NCI-H446 treated with DMSO at 0.1 percent for 48 hours (cell line): Measurements from ENCODE around the gene DDX46.
"Not testable (repeated sequence)": the region's sequence is repeated elsewhere in the genome, so short reads cannot be mapped to it uniquely, and the experiment has no call there.

ENCODE experiments used
- DNase-seq: peaks from one replicate; lab custom pipeline; 2025; lab: John Stamatoyannopoulos, UW

Gene DDX46, protein sequence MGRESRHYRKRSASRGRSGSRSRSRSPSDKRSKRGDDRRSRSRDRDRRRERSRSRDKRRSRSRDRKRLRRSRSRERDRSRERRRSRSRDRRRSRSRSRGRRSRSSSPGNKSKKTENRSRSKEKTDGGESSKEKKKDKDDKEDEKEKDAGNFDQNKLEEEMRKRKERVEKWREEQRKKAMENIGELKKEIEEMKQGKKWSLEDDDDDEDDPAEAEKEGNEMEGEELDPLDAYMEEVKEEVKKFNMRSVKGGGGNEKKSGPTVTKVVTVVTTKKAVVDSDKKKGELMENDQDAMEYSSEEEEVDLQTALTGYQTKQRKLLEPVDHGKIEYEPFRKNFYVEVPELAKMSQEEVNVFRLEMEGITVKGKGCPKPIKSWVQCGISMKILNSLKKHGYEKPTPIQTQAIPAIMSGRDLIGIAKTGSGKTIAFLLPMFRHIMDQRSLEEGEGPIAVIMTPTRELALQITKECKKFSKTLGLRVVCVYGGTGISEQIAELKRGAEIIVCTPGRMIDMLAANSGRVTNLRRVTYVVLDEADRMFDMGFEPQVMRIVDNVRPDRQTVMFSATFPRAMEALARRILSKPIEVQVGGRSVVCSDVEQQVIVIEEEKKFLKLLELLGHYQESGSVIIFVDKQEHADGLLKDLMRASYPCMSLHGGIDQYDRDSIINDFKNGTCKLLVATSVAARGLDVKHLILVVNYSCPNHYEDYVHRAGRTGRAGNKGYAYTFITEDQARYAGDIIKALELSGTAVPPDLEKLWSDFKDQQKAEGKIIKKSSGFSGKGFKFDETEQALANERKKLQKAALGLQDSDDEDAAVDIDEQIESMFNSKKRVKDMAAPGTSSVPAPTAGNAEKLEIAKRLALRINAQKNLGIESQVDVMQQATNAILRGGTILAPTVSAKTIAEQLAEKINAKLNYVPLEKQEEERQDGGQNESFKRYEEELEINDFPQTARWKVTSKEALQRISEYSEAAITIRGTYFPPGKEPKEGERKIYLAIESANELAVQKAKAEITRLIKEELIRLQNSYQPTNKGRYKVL

DNA sequence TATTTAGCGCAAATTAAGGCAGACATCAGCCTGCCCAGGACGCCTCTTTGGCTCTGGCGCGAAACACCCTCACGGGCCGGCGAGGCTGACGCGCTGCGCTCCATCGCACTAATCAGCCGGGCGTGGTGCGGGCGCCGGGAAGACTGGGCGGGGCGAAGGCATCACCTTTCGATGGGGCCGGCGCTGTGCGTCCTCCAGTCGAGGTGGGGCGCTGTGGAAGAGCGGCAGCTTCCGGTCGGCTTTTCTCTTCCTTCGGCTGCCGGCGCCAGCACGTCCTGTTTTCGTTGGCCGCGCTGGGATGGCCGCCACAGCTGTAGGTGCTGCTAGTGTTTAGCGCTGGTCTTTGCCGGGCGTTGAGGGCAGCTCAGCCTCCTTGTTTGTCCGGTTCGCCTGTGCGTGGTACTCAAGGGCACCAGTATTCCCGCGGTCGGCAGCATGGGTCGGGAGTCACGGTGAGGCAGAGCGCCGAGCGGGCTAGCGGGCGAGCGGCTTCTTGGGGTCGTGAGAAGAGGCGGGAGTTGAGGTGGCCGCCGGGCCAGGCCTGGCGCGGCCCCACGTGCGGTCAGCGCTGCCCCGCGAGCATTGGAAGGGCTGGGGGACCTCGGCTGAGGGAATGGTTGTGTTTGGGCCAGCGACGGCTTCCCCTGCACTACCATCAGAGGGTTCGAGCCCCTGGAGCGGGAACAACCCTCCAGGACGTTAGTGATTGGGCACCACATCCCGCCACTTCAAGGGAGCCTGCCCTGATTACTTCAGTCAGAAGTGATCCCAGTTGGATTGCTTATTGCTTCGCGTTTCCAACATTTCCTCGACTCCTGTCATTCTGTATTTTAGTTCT lies at the start of gene DDX46:
Gene DDX46 (plus strand): TSS at position 276 of the 838 bp plus-strand sequence. CDS start 160 bp downstream, at position 436.
- DNase-seq: peak; percentile 83

DNA sequence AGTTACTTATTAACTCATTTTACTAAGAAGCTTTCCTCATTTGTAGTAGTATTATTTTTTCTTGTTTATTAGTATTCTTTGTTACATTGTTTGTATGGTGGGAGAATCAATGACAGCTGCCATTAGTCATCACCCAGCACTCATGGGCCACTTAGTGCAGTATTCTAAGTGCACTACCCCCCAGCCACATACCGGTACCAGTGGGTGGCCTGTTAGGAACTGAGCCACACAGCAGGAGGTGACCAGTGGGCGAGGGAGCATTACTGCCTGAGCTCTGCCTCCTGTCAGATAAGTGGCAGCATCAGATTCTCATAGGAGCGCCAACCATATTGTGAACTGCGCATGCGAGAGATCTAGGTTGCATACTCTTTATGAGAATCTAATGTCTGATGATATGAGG lies 44.5 kb upstream of the DDX46 start:
- DNase-seq: no peak

DNA sequence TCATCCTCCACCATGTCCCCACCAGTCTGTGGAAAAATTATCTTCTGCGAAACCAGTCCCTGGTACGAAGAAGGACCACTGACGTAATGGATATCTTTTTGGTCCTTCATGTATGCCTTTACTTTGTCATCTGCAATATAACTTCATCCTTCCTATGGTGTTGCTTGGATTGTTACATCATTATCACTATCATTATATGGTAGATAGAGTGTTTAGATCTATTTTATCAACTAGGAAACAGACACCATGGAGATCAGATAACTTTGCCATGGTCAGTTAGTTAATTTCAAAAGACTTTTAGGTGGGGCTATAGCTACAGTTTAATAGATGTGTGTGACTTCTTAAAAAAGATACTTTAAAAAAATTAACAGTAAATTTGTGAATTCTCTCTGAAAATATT lies 44.0 kb upstream of the DDX46 start:
- no peak for DNase-seq

DNA sequence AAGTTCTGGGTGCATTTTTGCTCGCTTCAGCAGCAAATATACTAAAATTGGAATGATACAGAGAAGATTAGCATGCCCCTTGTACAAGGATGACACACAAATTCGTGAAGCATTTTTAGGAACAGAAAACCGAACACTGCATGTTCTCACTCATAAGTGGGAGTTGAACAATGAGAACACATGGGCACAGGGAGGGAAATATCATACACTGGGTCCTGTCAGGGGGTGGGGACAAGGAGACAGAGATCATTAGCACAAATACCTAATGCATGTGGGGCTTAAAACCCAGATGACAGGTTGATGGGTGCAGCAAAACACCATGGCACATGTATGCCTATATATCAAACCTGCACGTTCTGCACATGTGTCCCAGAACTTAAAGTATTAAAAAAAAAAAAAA lies 43.1 kb upstream of the DDX46 start:
- not testable (repeated sequence) for DNase-seq

DNA sequence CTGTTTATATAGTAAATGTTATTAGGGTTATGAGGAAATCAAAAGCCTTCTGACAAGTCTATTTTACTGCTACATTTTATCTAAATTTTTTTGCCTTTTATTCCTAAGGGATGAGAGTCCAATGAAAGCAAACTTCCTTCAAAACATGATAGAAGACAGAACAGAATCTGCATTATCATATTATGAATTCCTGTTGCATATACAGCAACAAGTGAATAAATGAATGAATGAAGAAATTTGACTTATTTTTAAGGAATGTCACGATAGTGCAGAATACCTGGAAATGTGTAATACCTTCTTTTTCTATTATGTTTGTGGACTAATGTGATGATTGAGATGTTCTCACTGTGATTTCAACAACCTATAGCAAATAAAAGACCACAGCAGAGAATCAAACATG lies 33.7 kb upstream of the DDX46 start:
- no peak for DNase-seq

DNA sequence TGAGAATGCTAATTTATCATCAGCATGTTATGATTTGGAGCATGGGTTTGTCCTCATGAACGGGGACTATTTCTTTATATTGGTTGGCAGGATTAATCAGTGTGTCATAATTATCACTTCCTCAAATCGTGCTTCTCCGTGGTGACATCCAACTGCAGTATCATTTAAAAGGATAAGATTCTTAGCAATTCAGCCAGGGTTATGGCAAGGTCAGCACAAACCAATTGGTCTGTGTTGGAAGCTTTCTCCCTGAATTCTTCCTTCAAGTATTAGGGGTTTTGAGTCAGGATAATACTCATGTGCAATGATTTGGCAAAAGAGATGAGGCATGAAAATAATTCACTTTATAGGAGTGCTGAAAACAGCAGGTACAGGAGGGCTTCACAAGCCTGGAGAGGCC lies 25.8 kb upstream of the DDX46 start:
- no peak for DNase-seq

DNA sequence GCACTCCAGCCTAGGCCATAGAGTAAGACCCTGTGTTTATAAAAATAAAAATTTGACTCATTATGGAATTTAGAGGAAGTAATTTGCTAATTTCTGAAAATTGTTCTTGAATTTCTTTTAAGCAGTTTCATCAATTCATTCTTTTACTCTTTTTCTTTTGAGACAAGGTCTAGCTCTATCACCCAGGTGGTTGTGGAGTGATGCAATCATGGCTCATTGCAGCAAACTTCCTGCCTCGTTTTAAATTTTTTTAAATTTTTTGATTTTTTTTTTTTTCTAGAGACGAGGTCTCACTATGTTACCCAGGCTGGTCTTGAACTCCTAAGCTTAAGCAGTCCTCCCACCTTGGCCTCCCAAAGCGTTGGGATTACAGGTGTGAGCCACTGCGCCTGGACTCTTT lies 23.3 kb upstream of the DDX46 start:
- DNase-seq: no peak

DNA sequence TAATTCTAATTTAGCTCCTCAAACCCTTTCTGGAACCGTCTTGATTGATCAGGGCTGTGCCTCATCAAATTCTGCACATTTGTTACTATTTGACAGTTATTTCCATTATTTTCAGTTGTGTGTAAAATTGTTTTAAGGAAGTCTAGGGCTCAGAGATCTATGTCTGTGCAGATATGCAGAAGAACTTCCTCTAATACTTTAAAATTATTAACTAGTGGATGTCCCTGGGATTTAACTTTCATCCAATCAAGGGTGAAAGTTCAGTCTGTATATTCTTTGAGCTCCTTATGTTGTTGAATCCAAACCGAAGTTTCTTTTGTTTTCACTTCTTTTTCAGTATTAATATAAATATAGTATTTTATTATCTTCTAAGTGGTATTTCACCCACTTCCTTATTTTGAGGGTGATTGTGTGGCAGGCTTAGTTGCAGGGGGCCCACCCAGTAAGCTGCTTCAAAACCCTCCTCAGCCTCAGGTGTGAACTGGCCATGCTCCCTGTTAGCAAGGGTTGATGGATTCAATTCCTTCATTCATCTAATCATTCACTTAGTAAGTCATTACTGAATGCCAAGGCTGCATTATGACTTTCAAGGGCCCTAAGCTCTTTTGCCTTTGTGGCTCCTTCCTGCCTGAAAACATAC lies 22.3 kb upstream of the DDX46 start:
- no peak for DNase-seq

DNA sequence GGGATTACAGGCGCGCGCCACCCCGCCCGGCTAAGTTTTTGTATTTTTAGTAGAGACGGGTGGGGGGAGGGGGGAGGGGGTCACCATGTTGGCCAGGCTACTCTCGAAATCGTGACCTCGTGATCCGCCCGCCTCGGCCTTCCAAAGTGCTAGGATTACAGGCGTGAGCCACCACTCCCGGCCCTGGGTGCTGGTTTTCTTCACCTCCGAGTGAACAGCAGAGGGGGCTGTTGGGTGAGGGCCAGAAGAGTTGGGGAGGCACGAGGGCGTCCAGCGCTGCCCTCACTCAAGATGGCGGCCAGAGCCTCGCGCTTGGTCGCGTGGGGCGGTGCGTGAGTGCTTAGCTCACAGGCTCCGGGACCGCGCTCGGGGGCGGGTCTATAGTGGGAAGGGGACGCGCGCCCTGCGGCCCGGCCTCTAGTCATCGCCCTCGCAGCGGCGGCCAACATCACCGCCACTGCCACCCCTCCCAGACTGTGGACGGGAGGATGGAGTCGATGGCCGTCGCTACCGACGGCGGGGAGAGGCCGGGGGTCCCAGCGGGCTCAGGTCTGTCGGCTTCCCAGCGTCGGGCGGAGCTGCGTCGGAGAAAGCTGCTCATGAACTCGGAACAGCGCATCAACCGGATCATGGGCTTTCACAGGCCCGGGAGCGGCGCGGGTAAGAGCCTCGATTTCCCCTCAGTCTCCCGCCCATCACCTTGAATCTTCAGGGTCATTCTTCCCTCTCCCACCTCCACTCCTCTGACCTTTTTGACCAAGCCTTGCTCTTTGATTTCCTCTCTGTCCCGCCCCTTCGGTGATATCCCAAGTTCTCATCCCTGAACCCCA lies 20.2 kb upstream of the DDX46 start, which contains the start of gene CAMLG:
Gene CAMLG (plus strand): TSS at position 416 of the 830 bp plus-strand sequence. CDS start 73 bp downstream, at position 489.
- DNase-seq: peak; percentile 84

DNA sequence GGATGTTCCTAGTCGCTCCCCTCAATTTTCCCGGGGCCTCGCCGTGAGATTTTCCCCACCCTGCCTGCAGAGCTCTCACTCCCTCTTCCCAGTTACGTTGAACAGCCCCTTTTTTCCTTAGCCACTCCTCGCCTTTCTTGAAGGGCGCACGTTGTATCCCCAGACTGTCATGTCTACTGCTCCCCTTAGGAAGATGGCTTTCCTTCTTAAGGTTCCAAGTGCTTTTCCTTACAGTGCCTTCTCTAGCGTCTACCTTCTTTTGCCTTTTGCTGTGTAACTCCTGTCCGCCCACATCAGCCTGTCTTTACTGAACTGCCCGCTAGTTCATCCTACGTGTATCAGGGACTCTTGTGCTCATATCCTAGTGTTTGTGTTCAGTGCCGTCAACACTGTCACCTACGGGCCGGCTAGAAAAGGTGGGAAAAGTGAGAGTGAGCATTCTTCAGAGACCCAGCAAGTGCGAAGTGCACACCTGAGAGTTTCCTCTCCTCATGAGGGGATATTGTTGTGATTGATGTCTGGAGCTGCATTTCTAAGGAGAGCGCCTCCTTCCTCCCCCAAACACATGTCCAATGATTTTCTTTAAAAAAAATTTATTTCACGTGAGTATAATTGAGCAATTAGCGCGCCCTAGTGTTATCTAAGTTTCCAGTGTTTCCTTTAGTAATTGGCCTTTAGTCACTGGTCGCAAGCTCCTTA lies 19.5 kb upstream of the DDX46 start:
- no peak for DNase-seq

DNA sequence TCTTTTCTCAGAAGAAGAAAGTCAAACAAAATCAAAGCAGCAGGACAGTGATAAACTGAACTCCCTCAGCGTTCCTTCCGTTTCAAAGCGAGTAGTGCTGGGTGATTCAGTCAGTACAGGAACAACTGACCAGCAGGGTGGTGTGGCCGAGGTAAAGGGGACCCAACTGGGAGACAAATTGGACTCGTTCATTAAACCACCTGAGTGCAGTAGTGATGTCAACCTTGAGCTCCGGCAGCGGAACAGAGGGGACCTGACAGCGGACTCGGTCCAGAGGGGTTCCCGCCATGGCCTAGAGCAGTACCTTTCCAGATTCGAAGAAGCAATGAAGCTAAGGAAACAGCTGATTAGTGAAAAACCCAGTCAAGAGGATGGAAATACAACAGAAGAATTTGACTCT lies 17.5 kb upstream of the DDX46 start:
- no peak for DNase-seq

DNA sequence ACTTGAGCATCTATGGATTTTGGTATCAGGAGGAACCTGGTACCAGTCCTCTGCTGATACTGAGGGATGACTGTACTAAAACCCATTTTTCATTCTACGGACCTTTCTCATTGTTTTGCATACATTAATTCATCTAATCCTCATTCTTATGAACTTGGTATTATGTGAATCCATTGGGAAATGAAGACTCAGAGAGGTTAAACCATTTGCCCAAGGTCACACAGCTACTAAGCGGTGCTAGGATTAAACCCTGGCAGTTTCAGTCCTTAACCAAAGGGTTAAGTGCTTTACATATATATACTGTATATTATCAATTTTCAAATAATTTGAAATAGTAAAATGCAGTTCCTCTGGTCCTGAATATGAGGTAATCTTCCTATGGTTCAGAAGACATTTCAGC lies 16.4 kb upstream of the DDX46 start:
- DNase-seq: no peak

DNA sequence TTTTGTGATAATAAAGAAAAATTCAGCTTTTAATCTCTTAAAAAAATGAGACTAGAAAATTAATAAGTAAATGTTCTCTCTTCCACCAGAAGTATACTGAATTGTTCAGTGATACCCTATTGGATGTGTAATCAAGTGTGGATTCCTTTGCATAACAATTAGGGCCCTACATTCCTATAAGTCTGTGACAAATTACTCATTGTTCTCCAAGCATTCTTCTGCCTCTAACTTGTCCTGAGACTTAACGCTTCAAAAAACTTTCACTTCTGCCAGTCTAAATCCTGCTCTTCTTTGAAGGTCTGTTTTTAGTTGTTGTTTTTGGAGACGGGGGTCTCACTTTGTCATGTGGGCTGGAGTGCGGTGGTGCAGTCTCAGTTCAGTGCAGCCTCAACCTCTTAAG lies 9.2 kb upstream of the DDX46 start:
- no peak for DNase-seq

DNA sequence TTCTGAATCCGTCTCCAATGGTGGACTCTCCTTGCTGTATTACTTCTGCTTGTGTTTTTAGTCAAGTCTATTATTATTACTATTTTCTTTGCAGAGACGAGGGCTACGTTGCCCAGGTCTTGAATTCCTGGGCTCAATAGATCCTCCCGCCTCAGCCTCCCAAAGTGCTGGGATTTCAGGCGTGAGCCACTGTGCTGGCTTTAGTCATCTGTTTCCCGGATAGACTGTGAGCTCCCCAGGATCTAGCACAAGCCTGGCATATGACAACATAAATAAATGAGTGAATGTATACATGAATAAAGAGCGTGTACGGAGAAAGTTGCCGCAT lies 439 bp upstream of the DDX46 start:
- DNase-seq: no peak

DNA sequence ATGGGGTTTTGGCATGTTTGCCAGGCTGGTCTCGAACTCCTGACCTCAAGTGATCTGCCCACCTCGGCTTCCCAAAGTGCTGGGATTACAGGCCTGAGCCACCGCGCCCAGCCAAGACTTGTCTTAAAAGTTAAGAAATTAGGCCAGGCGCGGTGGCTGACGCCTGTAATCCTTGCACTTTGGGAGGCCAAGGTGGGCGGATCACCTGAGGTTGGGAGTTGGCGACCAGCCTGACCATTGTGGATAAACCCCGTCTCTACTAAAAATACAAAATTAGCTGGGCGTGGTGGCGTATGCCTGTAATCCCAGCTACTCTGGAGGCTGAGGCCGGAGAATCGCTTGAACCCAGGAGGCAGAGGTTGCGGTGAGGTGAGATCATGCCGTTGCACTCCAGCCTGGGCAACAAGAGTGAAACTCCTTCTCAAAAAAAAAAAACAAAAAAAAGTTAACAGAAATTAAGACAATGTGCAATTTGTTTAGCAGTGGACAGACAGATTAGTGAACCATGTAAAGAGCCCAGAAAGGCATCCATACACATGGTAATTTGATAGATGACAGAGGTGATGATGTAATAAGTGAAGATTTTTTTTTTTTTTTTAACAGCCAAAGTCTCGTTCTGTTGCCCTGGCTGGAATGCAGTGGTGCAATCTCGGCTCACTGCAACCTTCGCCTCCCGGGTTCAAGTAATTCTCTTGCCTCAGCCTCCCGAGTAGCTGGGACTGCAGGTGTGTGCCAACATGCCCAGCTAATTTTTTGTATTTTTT lies 9.1 kb downstream of the DDX46 start:
- not testable (repeated sequence) for DNase-seq

DNA sequence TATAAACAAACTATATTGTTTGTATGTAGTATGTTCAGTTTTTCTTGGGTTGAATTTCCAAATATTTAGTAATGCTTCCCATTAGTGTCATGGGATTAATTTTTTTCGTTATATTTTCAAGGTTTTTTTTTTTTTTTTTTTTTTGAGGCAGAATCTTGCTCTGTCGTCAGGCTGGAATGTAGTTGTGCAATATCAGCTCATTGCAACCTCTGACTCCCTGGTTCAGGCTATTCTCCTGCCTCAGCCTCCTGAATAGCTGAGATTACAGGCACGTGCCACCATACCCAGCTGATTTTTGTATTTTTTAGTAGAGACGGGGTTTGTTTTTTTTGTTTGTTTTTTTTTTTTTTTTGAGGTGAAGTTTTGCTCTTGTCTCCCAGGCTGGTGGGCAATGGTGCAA lies 10.6 kb downstream of the DDX46 start:
- DNase-seq: no peak

DNA sequence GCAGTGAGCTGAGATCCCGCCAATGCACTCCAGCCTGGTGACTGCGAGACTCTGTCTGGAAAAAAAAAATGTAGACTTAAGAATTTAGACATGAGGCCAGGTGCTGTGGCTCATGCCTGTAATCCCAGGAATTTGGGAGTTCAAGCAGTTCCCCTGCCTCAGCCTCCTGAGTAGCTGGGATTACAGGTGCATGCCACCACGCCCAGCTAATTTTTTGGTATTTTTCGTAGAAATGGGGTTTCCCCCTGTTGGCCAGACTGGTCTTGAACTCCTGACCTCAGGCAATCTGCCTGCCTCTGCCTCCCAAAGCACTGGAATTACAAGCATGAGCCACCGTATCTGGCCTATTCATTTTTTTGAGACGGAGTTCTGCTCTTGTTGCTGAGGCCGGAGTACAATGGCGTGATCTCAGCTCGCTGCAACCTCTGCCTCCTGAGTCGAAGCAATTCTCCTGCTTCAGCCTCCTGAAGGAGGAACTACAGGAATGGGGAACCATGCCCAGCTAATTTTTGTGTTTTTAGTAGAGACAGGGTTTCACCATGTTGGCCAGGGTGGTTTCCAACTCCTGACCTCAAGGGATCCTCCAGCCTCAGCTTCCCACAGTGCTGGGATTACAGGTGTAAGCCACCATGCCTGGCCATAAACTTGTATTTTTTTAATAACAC lies 14.0 kb downstream of the DDX46 start:
- no peak for DNase-seq

DNA sequence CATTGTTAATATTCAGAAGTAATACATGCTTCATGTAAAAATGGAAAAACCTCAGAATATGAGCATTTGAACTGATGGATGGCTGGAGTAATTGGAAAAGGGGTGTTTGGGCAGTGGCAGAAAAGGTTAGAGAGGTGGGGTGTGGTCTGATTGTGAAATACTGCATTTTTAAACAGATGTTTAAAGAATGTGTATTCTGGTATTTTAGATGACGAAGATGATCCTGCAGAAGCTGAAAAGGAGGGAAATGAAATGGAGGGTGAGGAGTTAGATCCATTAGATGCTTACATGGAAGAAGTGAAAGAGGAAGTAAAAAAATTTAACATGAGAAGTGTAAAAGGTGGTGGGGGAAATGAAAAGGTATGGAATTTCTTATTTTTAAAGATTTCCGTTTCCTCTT lies 18.8 kb downstream of the DDX46 start:
- DNase-seq: no peak
